Fibroblast of skin of scalp (primary cell): ENCODE data around the gene PTPRG.

Experiments used
- DNase-seq: peaks from one replicate; pipeline ENCODE4 v3.0.0-alpha.2; 2013

The PTPRG gene

DNA sequence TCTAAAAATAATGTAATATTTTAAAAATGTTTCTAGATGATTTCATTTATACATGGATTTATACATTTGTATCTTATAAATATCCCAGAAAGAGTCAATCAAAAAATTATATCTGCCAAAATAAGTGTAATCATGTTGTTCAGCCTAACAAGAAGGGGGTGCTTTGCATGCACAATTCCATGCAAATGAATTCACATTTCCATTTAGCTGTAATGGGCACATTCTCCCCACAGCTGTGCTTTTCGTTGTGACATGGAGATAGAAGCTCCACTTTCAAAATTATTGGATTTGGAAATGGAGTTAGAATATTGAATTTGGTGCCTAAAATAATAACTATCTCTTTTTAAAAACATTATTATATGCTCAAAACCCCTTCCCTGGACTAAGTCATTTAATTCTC, 270.6 kb downstream of the PTPRG start:
- no peak for DNase-seq

- DNase-seq, result peak; percentile 29
These were observed 271.2 kb downstream of the PTPRG start for GRCh38 chr3:61832375-61833229.

- no peak for DNase-seq
These were observed 277.9 kb downstream of the PTPRG start for GRCh38 chr3:61839256-61839655.

DNA sequence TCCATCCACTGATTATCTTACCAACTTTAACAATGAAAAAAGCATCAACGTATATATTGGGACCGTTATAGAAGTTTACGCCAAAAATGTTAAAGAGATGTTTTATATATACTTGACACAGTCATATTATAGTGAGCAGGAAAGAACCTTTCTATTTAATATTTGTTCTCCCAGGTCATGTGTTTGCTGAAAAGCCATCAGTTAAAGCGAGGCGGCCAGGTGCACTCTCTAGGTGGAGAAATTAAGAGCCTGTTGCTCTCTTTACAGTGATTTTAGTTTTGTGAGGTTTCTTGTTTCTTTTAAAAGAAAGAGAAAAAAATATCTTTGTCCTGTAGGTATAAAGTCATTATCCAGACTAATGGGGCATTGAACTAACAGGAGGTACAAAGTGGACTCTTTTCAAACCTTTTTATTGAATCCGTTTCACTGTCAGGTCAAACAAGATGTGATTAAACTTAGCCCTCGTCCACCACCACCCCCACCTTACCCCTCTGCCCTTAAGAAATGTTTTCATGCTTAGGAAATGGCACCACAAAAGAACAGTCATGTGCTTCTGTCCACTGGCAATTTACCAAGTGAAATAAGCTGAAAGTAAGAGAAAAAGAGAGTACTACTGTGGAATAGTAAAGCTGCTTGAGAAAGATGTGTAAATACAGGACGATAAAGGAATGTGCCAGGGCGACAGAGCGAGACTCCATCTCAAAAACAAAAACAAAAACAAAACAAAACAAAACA, 279.9 kb downstream of the PTPRG start:
- DNase-seq, result peak; percentile 46

DNA sequence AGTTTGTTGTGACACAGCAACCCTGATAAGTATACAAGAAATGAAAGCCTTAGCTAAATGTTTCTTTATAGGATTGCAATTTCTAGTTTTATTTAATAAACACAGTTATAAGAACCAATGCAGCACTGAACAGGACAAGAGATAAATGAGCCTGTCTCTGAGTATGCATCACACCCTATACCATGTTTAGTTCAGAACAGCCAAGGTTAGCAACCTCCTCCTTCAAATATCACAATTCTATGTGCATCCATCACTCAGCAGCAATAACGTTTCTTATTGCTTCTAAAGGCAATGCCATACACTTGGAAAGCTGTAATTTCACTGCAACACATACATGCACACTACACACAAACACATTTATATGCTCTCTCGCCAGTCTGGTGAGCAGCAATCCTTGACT, 280.6 kb downstream of the PTPRG start:
- DNase-seq, result no peak

DNA sequence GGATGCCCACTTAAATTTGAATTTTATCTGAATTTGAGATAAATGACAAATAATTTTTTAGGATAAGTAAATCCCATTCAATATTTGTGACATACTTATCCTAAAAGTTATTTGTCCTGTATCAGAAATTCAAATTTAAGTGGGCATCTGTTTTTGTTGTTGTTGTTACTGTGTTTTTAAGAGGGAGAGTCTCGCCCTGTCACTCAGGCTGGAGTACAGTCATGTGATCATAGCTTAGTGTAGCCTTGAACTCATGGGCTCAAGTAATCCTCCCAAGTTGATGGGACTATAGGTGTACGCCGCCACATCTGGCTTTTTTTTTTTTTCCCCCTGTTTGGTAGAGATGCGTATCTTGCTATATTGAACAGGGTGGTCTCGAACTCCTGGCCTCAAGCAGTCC, 283.0 kb downstream of the PTPRG start:
- no peak for DNase-seq

DNA sequence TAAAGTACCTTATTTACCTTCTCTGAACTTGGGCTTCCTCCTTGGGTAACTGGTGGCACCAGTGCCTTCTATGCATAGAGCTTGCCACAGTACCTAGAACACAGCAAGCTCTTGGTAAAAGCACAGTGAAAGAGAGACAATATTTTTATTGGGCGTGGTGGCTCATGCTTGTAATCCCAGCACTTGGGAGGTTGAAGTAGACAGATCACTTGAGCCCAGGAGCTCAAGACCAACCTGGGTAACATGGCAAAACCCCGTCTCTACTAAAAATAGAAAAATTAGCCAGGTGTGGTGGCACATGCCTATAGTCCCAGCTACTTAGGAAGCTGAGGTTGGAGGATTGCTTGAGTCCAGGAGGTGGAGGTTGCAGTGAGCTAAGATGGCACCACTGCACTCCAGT, 285.1 kb downstream of the PTPRG start:
- no peak for DNase-seq

DNA sequence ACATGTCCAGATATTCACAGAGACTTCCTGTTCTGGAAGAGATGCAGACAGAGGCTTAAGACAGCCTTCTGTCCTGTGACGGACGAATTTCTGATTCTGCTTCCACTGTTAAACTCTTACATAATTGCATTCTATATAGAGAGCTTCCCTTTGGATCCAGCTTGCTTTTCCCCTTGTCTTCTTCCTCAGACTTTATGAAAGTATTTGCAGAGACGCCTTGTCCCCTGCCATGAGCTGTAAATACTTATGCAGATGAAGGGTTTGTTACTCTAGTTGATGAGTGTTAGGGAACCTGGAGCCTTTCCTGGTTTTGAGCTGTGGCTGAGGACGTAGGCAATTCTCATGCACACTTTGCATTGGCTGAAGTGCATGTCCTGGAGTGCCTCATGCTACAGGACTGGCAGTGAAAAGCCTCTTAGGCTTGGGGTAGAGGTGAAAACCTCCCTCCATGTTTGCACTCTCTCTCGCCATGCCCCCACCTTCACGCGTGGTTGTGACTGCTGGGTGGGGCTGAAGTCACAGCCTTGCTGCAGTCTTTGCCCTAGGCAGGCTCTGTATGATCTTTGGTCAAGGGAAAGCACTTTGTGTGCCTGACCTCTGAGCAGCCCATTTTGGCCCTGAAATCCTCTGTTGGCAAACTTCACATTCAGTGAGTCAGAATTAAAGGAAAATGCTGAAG, 286.6 kb downstream of the PTPRG start:
- no peak for DNase-seq

- DNase-seq, result peak; percentile 68
These were observed 287.5 kb downstream of the PTPRG start for GRCh38 chr3:61848885-61849284.

- DNase-seq, result no peak
These were observed 292.5 kb downstream of the PTPRG start for GRCh38 chr3:61853912-61854311.

DNA sequence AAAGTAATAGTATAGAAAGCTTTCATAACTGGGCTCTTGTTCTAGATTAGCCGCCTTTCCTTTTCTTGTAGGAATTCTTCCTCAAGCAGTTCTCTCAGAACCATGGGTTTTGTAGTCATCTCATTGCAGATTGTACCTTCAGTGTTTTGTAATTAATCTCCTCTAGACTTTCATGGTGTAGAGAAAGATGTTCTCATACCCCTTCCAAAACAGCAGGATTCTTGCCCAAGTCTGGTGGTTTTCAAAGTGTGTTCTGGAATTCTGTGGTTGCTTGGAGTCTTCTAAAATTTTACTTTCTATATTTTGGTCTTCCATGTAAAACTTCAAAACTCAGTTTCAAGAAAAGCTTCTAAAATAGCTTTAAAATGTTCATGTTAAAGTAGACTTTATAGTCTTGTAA, 293.8 kb downstream of the PTPRG start:
- peak; percentile 34 for DNase-seq

- DNase-seq, result no peak
These were observed 295.9 kb downstream of the PTPRG start for GRCh38 chr3:61857297-61857696.

- peak; percentile 41 for DNase-seq
These were observed 296.7 kb downstream of the PTPRG start for GRCh38 chr3:61858054-61858453.

- DNase-seq, result no peak
These were observed 300.0 kb downstream of the PTPRG start for GRCh38 chr3:61861410-61861809.

DNA sequence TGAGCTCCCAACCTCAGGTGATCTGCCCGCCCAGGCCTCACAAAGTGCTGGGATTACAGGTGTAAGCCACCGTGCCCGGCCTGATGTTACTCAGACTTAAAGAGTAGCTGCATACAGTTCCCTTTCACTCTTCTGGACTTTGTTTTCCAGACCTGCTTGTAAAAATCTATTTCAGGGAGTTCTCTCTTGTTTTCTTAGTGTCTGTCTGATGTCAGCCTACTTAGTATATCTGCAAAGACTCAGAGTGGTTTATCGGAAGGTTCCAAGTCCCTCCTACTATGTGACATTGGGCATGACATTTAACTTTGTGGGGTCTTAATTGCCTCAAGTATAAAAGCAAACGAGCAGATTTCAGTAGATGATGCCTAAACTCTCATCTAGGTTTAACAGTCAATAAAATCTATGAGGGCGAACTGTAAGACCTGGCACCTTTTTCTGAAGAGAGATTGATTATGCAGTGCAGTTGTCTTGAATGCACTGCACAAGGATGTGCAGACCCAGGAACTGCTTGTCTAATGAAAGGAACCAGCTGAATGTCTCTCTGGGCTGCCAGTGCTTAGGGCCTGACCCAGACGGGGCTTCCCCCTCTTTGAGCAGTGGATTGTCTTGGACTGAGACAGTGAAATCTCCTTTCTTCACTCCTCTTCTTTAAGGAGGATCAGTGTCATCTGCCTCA, 301.4 kb downstream of the PTPRG start:
- no peak for DNase-seq

DNA sequence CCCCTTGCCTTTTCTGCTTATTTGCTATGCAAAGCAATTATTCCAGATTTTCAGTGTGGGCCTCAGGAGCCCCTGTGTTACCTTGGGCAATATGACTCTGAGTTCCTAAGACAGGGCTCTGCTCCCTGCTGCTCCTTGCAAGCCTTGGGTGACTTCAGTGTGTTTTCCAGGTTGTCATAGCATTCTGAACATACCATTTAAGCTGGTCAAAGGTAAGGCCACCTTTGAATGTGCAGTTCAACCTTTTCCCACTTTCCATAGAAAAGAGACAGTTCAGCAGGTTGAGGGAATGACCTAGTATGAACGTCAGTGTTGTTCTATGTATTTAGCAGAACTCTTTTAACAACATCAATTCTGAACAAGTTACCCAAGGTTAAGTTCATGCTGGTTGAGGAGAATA, 302.2 kb downstream of the PTPRG start:
- DNase-seq, result no peak

- DNase-seq, result peak; percentile 55
These were observed 303.5 kb downstream of the PTPRG start for GRCh38 chr3:61864886-61865285.

GRCh38 chr3:61865466-61866152, 304.2 kb downstream of the PTPRG start:
- DNase-seq, result no peak

DNA sequence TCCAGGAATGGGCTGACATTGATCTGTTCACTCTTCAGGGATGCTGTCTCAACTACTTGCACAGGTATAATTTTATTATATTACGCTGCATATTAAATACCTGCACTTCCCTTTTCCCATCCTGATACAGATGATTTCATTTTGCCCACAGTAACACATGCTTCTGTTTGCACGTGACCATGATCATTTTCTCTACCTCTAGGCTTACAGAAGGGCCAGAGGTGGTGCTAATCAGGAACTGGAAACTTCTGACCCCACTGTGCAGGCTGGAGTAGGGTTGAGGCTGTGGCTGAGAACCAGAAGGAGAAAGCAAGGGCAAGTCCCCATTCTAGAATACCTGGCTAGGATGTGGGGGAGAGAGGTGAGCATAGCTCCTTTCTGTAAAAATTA, 304.8 kb downstream of the PTPRG start:
- no peak for DNase-seq

- no peak for DNase-seq
These were observed 305.6 kb downstream of the PTPRG start for GRCh38 chr3:61866961-61867461.

GRCh38 chr3:61868499-61868898, 307.1 kb downstream of the PTPRG start:
- no peak for DNase-seq

- DNase-seq, result no peak
These were observed 308.0 kb downstream of the PTPRG start for GRCh38 chr3:61869371-61869770.
